LNCaP clone FGC (cell line): ENCODE results near the gene C8G.

ENCODE experiments used
- DNase-seq: peaks from one replicate; pipeline ENCODE4 v3.0.0-alpha.2; 2011; ENCODE audit warnings: low read depth
- H3K4me3 ChIP-seq: 2 replicates; pipeline ENCODE4 v1.5.1; 2011; ENCODE audit warnings: mild to moderate bottlenecking, low read depth, low read length, control low read depth
- TF ChIP-seq, protein P1 (sequence below): IDR thresholded peaks from 2 replicates; pipeline ENCODE4 v1.5.1; 2012; ENCODE audit warnings: mild to moderate bottlenecking; ENCODE audit not compliant: control insufficient read depth, insufficient read depth; ENCODE audit errors: extremely low read depth

Gene C8G

DNA sequence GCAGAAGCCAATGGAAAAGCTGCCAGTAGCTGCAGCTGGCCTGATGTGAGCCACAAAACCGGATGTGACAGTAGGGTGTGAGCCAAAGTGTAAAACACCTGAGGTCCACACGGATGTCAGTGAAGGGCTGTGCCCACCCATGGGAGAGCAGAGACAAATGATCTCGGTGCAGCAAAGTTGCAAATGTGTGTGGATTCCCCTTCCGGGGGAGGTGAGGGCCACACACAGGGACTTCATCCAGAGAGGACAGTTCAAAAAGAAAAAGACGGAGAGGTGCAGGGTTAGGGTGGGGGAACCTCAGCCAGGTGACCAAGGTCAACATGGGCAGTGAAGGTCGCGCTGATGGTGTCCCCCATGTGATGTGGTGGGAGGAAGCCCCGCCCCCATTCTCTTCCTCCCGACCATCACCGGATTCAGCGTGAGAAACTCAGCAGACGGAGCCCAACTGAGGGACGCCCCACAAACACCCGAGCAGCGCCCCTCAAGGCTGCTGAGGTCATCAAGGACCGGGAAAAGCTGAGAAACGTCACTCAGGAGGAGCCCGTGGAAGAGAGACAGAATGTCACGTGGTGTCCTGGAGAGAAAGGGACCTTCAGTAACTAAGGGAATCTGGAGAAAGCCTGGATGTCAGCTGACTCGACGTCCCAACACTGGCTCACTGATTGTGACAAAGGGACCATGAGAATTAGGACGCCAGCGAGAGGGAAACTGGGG, 20.9 kb downstream of the C8G start:
- TF ChIP-seq, protein P1, sequence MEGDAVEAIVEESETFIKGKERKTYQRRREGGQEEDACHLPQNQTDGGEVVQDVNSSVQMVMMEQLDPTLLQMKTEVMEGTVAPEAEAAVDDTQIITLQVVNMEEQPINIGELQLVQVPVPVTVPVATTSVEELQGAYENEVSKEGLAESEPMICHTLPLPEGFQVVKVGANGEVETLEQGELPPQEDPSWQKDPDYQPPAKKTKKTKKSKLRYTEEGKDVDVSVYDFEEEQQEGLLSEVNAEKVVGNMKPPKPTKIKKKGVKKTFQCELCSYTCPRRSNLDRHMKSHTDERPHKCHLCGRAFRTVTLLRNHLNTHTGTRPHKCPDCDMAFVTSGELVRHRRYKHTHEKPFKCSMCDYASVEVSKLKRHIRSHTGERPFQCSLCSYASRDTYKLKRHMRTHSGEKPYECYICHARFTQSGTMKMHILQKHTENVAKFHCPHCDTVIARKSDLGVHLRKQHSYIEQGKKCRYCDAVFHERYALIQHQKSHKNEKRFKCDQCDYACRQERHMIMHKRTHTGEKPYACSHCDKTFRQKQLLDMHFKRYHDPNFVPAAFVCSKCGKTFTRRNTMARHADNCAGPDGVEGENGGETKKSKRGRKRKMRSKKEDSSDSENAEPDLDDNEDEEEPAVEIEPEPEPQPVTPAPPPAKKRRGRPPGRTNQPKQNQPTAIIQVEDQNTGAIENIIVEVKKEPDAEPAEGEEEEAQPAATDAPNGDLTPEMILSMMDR = no peak
- no peak overlapping the region for H3K4me3 ChIP-seq
- no peak for DNase-seq

DNA sequence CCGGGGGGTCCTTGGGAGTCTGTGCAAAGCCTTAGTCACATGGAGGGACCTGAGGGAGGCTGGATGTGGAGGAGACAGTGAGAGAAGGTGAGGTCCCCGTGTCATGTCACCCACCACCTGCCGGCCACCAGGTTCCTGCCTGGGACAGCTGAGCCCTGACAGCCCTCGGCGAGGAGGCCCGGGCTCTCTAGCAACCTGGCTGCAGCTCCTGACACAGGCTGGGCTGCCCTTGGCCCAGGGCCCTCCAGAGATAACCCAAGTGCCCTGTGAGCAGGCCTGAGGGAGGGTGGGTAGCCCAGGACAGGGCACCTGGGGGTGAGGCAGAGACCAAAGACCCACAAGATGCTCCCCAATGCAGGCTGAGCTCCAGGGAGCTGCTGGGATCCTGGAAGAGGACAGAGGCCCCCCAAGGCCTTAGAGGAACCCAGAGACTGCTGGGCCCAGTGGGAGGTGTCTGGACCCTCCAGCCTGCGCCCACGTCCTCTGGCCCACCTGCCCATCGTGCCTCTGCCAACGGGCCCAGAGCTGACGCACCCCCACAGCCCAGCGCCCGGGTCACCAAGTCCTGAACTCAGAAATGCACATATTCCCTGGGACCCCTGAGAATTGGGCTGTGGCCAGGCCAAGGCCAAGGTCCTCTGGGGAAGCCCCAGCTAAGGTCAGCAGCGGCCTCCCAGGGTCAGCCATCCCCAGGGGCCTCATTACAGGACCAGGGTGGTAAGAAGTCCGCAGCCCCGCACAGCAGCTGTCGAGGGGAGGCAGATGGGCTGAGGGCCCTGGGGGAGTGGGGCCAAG, 23.5 kb downstream of the C8G start:
- H3K4me3 ChIP-seq = no peak overlapping the region
- TF ChIP-seq, protein P1 = no peak
- no peak for DNase-seq

DNA sequence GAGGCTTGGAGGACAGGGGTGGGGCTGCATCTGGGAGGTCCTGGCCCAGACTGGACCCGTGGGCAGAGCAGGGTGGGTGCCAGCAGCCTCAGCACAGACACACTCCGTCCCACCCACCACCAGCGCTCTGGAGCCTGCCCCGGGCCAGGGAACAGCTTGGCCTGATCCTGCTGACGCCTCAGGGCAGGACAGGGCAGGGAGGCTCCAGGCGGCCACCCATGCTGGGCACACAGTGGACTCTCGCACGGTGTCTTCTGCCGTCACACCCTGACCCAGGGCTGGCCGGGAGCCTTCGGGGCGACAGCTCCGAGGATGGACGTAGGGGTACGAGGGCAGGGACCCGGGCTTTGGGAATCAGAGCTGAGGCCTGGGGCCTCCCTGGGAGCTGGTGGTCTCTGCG, 24.1 kb downstream of the C8G start:
- H3K4me3 ChIP-seq = no peak overlapping the region
- DNase-seq = no peak
- TF ChIP-seq, protein P1 = no peak

DNA sequence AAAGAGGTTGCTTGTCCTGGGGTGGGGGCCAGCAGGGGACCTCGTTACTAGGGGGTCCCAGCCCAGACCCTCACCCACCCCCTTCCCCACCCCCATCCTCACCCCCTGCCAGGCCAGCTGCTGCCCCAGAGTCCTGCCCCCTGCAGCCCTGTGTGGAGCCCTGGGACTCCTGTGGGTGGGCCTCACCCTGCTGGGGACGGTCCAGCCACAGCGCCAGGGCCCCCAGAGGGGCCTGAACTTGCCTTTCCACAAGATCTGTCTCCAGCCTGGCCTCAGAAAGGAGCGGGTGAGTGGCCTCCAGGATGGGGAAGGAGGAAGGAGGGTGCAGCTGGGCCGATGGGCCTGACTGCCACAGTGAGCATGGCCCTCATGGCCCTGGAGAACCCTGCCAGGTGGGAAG, 24.7 kb downstream of the C8G start:
- H3K4me3 ChIP-seq = no peak overlapping the region
- TF ChIP-seq, protein P1 = no peak
- DNase-seq = no peak

DNA sequence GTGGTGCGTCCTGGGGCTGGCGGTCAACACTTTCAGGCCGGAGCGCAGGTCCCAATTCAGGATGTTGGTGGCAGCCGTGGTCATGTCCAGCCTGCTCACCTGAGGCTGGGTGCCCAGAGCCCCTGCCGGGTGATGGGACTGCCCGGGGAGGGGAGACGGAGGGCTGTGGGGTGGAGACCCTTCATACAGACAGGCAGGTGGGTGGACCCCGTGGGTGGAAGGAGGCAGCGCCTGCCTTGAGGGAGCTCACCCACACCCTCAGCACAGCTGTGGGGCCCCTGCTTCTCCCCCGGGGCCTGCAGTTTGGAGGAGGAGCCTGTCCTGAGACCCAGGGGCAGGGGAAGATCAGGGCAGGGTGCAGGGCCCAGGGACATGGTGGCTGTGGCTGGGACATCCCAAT, 25.3 kb downstream of the C8G start:
- TF ChIP-seq, protein P1 = no peak
- no peak overlapping the region for H3K4me3 ChIP-seq
- DNase-seq = no peak

DNA sequence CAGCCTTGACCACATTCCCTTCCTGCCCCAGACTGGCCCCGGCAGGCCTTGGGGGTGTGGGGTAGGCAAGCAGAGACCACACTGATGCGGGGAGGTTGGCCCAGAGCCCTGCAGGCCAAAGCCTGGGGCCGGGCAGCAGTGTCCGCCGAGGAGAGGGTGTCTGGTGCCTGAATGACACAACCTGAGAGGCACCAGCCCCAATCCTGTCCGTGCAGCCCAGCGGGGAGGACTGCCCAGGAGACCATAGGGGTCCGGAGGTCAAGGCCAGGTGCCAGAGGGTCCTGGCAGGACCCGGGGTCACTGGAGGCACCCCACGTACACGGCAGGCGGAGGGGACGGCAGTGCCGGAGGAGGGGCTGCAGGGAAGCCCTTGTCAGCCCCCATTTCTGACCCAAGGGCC, 26.7 kb downstream of the C8G start:
- TF ChIP-seq, protein P1 = no peak
- DNase-seq = no peak
- no peak overlapping the region for H3K4me3 ChIP-seq
